Measurements from ENCODE around the gene CDIP1.

The CDIP1 gene

DNA sequence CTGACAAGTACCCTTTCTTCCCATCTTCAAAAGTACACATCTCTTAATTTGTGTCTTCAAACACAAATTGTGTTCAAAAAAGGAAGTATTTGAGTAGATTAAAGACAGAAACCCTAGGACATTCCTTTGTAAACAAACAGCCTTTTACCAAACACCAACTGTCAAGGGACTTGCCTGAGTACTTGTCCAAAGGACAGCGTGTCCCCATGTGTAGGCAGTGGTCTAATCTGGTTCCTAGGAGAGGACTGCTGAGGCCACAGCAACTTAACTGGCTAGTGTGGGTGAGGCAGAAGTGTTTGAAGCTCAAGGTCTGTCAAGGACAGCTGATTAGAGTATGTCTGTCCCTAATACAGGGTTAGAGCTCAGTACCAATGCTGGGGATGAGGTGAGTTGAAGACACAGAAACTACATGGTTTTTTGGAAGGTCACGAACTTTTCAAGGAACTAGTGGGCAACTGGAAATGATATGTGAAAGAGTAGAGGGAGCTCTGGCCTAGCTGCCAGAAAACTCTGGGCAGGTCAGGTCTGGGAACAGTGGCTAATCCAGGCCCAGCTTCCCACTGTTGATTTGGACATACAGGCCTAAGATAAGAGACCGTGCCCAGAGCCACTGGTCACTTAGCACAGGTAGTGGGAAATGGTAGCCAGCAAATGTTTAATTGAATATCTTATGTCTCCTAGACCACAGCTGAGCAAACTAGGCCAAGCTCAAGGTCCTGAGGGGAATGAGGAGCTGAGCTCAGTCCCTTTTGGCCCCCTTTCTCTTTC is 52.3 kb downstream of the CDIP1 start:
- DNase-seq = no peak

GRCh38 chr16:4481963-4482362 is 56.6 kb downstream of the CDIP1 start:
- no peak for DNase-seq

- no peak for DNase-seq
These were observed 57.0 kb downstream of the CDIP1 start for GRCh38 chr16:4481526-4481925.

DNA sequence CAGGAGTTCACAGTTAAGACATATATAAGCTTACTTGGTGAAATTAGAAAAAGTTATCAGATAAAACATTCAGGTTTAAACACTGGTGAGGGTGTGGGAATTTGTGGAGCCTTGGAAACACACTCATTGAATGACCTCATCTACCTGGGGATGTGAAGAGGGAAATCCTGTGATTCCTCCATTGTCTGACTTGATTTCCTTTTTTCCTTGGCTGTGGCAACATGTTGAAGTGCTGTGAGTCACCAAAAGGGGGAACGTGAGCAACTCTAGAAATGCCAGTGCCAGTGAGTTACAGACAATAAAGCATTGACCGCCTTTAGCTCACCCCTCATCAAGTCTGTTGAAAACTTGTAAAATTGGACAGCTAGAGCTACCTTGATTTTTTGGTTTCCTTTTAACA is 60.6 kb downstream of the CDIP1 start:
- DNase-seq = no peak

DNA sequence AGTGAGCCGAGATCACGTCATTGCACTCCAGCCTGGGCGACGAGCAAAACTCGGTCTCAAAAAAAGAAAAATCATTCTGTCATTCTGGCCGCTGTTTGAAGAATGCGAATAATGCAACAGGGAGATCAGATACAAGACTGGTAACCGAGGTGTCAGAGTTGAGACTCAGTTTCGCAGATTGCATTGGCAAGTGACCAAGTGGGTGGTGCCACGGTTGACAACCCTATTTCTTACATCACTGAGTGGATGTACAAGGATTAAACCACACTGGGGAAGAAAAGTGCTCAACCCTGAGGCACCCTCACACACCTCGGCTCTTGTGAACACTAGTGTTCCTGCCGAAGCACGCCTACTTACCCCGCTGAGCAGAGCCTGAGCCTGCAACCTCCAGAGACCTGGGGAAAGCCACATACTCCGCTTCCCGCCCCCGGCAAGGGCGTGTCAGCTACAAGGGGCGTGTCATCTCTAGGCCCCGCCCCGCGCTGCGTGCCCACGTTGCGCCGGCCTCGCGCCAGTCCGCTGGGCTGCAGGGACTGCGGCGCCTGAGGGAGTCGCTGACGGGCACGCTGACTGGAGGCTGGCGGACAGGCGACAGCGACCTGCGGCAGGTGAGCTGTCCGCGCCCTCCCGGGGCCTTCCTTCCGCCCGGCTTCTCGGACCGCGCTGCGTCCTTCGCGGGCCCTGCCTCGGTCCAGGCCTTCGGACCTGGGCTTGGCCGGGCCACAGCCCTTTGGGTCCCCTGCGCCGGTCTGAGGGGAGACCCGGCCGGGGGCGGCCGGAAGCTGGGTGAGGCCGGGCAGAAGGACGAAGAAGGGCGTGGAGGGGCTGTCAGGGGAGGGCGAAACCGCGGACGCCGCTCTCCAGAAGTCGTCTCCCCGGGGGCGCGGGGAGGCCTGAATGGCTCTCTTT is 62.4 kb downstream of the CDIP1 start, which contains the start of gene HMOX2:
Gene HMOX2 (plus strand): TSS at position 519 of the 909 bp plus-strand sequence. CDS start 29,127 bp downstream, outside the sequence.
- peak; percentile 96 for DNase-seq

DNA sequence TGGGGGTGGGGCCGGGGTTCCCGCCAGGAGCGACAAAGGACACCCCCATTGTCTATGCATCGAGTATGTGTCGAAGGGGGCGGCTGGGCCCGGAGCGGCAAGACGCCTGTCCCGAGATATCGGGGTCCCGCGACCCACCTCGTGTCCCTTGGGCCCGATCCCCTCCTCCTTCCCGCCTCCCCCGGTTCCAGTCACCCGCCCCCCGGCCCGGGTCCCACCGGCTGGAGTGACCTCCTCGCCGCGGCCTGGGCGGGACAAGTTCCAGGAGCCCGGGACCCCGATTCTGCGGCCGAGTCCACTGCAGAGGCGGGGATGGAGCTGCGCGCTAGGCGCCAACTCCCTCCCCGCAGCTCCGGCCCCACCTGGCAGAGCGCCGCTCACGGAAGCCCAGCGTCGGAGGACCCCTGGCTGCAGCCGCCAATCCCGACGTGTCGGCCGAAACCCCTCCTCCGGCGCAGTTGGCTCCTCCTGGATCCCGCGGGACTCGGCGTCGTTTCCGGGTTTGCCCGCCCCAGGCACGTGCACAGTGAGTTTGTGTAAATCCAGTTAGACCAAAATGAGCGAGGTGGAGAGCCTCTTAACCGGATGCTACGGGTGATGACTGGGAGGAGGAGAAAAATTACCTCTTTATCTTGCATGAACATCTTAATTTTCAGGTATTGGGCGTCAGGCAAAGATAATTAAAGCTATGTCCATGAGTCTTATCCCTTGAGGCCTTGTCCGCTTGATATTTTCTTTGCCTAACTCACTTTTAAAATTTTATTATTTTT is 64.2 kb downstream of the CDIP1 start, which contains the start of gene NMRAL1:
Gene NMRAL1 (minus strand): TSS at position 434 of the 770 bp plus-strand sequence. CDS start 493 bp downstream, outside the sequence.
- DNase-seq = peak; percentile 96

DNA sequence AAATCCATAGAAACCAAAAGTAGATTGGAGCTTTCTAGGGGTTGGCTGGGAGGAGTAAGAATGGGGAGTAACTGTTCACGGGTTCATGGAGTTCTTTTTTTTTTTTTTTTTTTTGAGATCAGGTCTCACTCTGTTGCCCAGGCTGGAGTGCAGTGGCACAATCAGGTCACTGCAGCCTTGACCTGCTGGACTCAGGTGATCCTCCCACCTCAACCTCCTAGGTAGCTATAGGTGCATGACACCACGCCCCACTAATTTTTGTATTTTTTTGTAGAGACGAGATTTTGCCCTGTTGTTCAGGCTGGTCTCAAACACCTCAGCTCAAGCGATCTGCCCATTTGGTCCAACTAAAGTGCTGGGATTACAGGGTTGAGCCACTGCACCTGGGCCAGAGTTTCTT is 65.7 kb downstream of the CDIP1 start:
- DNase-seq = no peak

DNA sequence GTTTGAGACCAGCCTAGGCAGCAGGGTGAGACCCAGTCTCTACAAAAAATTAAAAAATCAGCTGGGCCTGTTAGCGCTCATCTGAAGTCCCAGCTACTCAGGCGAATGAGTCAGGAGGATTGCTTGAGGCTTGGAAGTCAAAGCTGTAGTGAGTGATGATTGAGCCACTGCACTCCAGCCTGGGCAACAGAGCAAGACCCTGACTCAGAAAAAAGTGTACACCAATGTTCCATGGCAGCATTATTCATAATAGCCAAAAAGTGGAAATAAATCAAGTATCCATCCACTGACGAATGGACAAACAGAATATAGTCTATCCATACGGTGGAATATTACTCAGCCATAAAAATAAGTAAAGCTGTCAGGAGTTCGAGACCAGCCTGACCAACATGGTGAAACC is 66.7 kb downstream of the CDIP1 start:
- no peak for DNase-seq

GRCh38 chr16:4468972-4469371 is 69.6 kb downstream of the CDIP1 start:
- DNase-seq = no peak

DNA sequence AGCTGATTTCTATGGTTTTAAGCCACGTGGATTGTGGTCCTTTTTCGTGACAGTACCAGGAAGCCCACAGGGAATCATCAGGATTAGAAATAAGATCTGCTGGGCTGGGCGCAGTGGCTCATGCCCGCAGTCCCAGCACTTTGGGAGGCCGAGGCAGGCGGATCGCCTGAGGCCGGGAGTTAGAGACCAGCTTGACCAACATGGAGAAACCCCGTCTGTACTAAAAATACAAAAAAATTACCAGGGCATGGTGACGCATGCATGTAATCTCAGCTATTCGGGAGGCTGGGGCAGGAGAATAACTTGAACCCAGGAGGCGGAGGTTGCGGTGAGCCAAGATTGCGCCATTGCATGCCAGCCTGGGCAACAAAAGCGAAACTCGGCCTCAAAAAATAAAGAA is 70.7 kb downstream of the CDIP1 start:
- no peak for DNase-seq

- DNase-seq = no peak
These were observed 72.4 kb downstream of the CDIP1 start for GRCh38 chr16:4465977-4466779.

- DNase-seq = no peak
These were observed 74.9 kb downstream of the CDIP1 start for GRCh38 chr16:4463522-4464163.

- peak; percentile 88 for DNase-seq
These were observed 77.1 kb downstream of the CDIP1 start for GRCh38 chr16:4461250-4462085.

- DNase-seq = no peak
These were observed 77.7 kb downstream of the CDIP1 start for GRCh38 chr16:4460936-4461249.
